Nucleus accumbens (tissue), 56 donors: Measurements from ENCODE around the gene DVL3.

ENCODE experiments used
- DNase-seq, 56 donors: peaks; one replicate each; lab custom pipeline; 2025; lab: John Stamatoyannopoulos, UW

The DVL3 gene

DNA sequence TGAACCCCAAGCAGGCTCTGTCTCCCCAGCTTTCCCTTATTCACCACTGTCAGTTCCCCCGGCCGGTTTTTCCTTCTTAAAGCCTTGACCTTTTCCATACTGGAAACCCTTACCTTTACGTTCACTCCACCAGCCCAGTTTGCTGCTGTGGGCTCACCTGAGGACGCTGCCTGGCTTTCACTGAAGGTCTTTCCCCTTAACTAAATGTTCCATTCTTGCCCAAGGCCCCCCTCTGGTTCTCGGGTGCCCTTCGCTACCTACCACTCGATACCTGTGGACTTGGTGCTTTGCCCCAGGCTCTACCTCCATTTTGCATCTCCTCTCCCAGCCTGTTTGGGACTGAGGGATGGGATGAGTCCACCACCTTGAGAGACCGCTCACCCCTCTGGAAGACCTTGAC lies 20.3 kb downstream of the DVL3 start:
- DNase-seq = no peak

DNA sequence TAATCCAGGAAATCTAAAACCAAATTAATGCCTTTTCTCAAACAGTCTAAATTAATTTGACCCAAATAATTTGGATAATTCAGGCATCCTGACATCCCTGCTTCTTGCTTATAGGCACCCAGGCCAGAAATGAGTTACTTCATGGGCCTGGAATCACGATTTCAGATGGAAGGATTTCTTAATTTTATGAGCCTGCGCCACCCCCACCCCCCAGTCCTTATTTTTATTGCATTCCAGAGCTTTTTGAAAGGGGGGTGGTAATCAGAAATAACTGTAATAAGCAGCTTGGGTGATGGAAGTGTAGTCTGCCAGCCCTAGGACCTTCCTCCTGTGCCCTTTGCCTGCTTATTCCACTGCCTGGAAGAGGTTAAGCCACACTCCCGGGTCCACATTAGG lies 20.8 kb downstream of the DVL3 start:
- no peak for DNase-seq

DNA sequence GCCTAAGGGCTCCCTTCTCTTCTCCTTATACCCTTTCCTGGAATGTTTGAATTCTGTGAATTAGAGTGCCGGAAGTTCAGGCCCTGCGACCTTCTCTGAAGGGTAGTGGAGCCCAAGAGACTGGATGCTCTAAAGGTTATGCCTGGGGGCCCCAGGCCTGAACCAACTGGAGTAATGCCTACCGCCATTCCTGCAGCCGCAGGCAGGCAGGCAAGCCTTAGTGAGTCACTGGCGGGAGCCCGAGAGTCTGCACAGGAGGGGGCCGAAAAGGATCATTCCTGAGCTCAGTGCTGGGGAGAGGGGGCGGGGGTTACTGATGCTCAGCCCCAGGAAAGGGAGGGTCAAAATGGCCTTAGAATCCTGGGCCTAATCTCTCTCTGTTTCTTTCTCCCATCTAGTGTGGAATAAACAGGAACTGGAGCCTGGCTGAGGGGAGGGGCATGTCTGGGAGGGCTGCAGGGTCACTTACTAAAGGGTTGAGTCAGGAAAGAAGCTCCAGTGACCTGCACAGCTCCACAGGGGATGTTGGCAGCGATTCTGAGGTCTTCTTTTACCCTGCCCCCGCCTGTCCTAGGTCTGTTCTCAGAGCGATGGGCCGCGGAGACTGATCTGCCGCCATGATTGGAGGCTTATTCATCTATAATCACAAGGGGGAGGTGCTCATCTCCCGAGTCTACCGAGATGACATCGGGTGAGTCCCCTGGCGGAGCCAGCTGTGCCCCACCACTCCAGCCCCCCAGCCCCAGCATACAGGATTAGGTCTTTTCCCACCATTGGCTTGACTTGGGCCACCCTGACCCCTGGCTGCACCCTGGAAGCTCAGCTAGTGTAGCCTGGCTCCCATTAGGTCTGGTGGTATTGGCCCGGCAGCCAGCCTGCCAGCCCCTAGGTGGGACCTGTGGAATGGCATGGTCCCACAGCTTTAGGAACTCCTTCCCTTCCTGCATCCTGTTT lies 21.5 kb downstream of the DVL3 start:
- peak in 35 of 56 donors; percentile 4 to 76 (median 40) for DNase-seq

DNA sequence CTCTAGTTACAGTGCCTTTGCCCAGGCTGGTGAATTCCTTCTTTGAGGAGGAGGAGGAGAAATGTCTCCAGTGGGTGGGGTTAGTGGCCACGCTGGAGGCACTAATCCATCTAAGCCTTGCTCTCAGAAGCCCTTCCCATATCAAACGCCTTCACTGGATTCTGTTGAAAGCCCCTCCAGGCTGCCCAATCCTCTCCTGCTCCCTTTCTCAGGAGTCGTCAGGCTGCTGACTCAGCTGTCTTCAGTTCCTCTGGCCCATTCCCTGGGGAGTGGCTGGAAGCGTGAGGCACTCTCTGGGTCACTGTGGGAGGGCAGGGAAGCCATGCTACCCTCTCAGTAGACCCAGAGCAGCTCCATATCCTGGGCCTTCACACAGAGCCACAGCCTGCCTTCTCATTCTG lies 22.2 kb downstream of the DVL3 start:
- DNase-seq = no peak

DNA sequence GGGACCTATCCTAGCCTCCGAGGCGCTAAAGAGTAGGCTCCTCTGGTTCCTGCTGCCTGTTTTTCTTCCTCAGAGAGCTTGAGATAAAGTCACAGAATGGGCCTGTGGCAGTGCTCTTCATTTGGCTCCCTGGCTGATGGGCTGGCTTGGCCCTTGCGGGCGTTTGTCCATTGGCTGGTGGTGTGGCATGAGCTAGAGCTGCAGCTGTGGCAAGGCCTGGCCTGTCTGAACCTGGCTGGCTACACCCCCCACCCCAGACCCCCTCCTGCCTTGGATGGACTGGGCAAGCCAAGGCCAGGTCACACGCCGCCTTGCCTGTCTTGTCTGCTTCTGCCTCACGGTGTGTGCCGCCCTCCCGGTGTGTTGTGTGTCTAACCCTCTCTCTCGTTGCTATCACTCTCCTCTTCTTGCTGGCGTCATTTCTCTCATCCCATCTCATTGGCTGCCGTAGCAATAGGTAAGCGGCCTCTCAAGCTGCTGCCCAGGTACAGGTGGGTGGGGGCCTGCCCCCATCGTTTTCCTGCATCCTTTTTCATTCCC lies 22.7 kb downstream of the DVL3 start:
- no peak for DNase-seq

DNA sequence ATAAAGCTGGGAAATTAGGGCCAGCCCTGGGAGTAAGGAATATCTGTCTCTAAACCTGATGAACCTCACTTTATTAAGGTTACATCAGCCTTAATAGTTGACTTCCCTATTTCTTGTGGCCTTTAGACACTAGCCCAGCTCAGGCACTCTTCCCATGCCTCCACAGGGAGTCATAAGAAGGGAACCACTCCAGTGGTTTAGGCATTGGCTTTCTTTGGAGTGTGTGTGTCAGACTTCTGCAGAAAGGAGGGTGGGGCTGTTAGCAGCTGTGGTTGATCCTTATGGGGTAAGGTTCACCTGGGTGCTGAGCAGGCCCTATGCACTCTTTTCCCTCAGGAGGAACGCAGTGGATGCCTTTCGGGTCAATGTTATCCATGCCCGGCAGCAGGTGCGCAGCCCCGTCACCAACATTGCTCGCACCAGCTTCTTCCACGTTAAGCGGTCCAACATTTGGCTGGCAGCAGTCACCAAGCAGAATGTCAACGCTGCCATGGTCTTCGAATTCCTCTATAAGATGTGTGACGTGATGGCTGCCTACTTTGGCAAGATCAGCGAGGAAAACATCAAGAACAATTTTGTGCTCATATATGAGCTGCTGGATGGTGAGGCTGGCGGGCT lies 23.5 kb downstream of the DVL3 start:
- no peak for DNase-seq

DNA sequence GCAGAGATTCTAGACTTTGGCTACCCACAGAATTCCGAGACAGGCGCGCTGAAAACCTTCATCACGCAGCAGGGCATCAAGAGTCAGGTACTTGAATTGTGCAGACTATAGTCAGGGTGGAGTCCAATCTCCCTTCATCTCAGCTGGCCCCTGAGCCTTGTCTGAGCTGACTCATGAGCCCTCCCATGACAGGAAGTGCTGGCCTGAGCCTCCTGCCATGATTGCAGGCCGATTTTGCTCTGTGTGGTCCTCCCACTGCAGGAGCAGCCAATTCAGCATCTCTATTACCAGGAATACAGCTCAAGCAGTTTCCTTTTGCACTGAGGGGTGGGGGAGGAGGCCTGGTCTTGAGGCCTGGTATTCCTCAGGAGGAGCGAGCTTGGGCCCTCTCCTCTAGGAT lies 25.0 kb downstream of the DVL3 start:
- no peak for DNase-seq

DNA sequence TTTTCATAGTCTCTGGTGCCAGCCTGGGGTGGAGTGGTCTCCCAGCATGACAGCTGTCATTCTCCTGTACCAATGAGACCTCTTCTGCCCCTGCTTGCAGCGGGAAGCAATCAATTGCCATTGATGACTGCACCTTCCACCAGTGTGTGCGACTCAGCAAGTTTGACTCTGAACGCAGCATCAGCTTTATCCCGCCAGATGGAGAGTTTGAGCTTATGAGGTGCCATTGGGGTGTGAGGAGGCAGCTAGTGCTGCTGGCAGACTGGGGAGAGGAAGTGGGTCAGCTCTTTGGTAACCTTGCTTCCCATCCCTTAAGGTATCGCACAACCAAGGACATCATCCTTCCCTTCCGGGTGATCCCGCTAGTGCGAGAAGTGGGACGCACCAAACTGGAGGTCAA lies 26.4 kb downstream of the DVL3 start:
- no peak for DNase-seq

DNA sequence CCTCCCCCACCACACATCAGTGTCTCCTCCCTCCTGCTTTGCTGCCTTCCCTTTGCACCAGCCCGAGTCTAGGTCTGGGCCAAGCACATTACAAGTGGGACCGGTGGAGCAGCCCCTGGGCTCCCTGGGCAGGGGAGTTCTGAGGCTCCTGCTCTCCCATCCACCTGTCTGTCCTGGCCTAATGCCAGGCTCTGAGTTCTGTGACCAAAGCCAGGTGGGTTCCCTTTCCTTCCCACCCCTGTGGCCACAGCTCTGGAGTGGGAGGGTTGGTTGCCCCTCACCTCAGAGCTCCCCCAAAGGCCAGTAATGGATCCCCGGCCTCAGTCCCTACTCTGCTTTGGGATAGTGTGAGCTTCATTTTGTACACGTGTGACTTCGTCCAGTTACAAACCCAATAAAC lies 28.5 kb downstream of the DVL3 start:
- DNase-seq = no peak

DNA sequence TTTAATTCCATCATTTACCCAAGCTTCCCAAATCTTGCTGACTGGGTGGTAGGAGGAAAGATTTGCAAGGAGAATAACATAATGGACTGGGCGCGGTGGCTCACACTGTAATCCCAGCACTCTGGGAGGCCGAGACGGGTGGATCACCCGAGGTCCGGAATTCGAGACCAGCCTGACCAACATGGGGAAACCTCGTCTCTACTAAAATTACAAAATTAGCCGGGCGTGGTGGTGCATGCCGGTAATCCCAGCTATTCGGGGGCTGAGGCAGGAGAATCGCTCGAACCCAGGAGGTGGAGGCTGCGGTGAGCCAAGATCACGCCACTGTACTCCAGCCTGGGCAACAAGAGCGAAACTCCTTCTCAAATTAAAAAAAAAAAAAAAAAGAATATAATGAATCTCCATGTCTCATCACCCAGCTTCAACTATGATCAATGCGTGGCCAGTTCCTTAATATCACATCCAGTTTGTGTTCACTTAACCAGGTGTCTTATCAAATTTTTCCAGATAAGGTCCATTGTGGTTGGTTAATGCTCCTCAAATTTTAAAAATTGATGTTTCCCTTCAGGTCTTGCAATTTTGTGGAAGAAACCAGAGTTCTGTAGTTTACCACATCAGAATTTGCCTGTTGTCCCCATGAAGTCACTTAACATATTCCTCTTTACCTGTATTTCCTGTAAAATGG lies 29.5 kb downstream of the DVL3 start:
- DNase-seq = no peak

DNA sequence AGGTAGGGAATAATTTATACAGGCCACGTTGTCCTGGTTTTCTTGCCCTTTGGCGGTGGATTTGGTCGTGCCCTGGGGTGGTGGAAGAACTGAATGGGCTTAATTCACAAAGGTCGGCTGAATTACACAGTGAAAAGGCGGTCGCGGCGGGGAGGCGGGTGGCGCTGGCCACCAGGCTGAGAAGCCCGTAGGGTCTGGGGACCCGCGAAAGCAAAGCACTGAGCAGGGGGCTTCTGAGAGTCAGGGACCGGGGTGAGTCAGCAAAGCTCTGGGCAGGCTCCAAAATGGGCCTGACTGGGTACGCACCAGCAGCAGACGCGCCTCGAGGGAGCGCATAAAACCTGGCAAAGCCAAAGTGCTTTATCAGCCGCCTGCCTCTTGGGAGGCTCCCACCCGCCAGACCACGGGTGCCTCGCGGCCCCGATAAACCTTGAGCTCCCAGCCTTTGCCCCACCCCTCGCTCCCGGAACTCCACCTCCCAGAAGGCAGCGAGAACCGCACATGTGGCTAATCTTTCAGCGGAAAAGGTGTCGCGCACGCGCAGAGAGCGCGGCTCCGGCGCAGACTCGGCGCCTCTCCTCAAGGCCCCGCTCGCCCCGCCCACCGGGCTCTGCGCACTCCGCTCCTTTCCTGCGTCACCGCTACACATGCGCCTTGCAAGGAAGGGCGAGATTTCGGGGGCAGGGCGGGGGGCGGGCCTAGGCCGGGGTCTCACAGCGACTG lies 30.4 kb downstream of the DVL3 start:
- DNase-seq = peak; percentile 70 to 100 (median 98)

DNA sequence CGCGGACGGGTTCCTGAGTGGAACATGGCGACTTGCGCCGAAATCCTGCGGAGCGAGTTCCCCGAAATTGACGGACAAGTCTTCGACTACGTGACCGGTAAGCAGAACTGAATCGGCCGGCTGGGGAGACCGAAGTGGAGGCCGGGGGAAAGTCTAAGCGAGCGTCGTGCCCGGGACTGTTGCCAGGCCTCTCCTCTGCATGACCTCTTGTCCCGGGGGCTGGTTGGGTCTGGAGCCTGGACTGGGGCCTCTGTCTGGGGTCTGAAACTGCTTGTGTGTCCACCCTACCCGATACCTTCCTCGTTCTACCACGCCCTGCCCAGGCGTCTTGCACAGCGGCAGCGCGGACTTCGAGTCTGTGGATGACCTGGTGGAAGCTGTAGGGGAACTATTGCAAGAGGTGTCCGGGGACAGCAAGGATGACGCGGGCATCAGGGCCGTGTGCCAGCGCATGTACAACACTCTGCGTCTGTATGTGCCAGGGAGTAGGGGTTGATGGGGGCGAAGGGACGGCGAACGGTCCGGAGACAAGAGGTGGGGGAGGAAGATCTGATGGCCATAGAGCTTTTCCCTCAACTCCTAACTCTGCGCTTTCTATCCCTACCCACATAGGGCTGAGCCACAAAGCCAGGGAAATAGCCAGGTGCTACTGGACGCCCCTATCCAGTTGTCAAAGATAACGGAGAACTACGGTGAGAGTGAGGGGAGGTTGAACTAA lies 31.2 kb downstream of the DVL3 start, which contains the start of gene ABCF3:
Gene ABCF3, plus strand, starts transcription at position 16 of the 718 bp plus-strand sequence. Its CDS starts 9 bp downstream, at position 25.
- DNase-seq = peak in 6 of 56 donors; percentile 40 to 73 (median 55)

DNA sequence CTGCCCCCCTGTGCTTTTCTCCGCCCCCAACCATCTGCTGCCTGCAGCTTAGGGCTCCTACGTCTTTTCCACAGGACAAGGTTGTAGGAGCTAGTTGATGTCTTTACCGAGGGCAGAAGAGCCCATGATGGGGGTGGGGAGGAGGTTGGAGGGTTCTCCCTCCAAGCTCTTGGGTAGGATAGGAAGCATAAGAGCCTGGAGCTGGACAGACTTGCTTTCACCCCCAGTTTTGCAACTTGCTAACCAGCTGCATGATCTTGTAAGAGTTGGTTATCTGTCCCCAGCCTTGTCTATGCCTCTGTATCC lies 31.7 kb downstream of the DVL3 start:
- DNase-seq = no peak

DNA sequence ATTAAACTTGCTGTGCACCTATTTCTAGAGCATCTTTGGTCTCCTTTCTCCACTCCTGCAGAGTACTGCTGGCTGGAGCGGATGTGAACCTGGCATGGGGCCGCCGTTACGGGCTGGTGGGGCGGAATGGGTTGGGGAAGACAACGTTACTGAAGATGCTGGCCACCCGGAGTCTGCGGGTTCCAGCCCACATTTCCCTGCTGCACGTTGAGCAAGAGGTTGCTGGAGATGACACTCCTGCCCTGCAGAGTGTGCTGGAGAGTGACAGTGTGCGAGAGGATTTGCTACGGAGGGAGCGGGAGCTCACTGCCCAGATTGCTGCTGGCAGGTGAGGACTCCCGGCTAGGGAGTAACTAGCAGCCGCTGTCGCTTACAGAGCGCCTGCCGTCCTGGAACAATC lies 32.9 kb downstream of the DVL3 start:
- no peak for DNase-seq

DNA sequence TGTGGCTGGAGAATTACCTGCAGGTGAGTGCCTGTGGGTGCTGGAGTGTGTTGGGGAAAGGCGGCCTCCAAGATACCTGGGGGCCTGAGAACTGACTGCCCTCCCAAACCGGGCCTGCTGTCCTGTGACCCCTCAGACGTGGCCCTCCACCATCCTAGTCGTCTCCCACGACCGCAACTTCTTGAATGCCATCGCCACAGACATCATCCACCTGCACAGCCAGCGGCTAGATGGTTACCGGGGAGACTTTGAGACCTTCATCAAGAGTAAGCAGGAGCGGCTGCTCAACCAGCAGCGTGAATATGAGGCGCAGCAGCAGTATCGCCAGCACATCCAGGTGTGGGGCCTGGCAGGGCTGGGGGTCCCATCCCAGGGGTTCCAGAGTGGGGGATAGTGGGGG lies 34.2 kb downstream of the DVL3 start:
- DNase-seq = no peak

DNA sequence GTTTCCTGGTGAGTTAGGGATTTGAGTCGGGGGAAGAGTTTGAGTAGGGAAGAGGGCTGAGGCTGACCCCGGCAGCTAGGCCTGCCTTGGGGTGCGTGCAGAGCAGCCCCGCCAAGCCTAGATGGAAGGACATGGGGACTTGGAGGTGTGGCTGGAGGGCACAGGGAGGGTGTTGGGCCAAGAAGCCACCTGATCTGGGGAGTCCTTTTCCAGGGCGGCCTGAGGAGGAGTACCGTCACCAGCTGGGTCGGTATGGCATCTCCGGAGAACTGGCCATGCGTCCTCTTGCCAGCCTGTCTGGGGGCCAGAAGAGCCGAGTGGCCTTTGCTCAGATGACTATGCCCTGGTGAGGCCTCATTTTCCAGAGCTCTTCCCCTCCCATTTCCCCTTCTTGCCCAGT lies 37.7 kb downstream of the DVL3 start:
- DNase-seq = no peak

DNA sequence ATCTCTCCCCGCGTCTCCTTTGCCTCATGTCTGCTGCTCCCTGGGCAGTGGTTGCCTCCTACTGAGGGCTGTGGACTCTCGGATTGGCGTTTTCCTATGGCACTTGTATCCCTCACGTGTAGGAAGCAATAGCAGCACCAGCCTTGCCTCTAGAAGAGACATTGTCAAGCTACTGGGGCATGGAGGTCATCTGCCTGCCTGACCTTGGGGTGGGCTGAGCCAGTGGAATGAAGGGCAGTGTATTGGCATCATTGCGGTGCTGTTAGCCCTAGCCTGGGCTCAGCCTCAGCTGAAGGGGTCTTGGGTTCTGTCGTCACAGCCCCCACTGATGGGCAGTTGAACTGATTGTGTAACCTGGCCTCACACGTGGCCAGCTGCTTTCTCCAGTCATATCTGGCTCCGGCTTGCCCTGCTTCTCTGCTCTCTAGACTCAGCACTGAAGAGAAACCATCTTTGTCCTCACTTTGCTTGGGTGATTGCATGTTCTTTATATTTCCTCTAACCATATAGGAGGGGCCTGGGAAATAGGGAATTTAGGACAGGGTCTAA lies 38.9 kb downstream of the DVL3 start:
- DNase-seq = no peak

DNA sequence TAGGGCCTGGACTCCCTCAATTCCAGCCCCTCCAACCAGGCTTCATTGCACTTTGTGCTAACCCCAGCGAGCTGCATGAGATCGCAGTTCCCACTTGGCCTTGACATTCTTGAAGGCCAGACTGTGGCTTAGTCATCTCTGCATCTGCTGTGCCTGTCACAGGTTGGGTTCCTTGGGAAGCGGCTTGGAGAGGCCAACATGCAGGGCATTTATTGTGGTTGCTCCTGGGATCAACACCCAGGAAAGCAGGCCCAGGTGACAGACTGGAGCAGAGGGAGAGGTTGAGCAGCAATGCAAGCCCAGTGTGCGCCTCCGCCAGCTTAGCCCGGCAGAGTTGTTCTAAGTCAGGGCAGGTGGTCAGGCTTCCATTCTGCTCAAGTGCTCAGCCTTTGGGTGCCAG lies 41.4 kb downstream of the DVL3 start:
- DNase-seq = peak in 1 of 56 donors; percentile 21

DNA sequence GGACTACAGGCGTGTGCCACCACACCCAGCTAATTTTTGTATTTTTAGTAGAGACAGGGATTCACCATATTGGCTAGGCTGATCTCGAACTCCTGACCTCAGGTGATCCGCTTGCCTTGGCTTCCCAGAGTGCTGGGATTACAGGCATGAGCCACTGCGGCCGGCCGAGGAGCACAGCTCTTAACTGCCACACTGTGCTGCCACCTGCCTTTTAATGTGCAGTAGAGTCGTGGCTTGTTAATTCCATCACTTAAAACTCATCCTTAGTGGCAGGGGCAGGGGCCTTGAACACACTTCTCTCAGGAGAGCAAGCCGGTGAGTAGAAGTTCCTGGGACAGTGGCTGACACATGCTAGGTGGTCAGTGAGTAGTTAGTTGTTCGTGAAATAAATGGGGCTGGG lies 43.3 kb downstream of the DVL3 start:
- no peak for DNase-seq

DNA sequence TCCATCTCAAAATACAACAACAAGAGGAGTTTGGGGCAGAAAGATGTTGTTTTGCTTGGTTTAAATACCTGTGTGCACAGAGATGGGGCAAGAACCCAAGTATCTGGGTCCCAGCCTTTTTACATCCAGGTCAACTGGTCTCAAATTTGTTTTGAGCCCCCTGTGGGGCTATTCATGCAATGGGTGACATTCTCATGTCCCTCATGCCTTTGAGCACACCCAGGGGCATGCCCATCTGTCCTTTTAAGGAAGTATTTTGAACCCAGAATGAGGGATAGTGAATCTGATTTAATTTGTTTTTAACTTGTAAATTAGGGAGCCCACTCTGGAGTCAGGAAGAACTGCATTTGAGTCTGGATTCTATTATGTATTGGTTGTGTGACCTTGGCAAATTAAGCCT lies 45.6 kb downstream of the DVL3 start:
- DNase-seq = no peak
